Endothelial cell of hepatic sinusoid (primary cell): ENCODE measurements around the gene WNT7B.

ENCODE experiments used
- in situ Hi-C: cut with HindIII; loops from 2 replicates; pipeline ENCODE4 v1.10.0; 2017; ENCODE audit warnings: low sequenced_read_pairs

The WNT7B gene

DNA sequence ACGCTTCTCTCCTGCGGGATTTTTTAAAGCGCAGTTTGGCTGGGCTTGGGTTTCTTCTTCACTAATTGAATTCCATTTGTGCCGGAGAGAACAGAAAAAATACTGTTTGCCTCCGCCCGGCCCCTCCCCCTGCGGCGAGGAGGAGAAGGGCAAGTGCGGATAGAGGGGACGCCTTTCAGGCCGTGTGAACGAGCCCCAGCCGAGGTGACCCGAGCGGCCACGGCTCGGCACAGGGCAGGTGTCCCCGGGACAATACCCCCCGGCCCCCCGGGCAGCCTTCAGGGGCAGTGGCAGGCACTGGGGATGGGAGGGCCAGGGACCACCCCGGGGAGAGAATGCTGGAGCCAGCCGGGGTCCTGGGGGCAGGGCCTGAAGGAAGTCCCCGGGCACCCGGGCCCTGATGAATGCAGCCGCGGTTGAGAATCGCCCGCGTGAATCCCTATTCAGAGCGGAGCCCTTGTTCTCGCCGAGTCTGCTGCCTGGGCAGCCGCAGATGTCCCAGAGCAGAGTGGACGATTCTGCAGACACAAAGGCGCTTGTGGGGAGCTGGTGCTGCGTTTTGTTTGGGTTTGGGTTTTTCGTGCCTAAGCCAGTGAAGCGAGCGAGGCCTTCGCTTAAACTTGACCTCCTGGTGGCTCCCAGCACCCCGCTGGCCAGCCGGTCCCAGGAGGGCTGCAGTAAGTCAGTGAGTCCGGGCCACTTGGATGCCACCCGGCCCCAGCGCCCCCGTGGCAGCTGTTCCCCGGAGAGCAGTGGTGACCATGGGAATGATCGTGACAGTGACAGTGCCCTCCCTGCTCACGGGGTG is 96.0 kb downstream of the WNT7B start:
- in situ Hi-C loops, result no loop called here

DNA sequence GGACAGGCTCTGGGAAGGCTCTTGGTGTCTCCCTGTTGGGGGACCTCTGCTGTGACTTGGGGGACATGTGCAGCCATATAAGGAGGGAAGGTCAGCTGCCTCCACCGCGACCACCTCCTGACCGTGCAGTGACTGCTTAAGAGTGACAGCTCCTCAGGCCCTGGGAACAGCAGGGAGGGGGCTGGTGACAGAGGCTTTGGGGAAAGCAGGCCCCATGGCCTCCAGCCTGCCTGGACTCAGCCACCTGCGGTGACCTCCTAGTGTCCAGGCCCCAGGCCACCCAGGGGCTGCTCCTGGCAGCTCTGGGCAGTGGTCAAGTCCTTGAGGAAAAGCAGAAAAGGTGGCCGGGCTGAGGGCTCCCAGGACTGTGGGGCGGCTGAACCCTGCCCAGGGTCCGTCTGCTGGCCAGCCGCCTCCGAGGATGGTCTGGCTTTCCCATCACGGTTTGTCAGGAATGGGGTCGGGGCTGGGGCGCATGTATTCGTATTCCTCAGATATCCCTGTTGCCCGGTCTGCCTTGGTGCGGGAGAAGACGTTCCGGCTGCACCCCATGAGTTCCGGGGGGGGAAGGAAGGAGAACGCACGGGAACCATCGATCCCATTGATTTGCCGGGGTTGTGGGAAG is 96.8 kb downstream of the WNT7B start:
- in situ Hi-C loops, result no loop called here

DNA sequence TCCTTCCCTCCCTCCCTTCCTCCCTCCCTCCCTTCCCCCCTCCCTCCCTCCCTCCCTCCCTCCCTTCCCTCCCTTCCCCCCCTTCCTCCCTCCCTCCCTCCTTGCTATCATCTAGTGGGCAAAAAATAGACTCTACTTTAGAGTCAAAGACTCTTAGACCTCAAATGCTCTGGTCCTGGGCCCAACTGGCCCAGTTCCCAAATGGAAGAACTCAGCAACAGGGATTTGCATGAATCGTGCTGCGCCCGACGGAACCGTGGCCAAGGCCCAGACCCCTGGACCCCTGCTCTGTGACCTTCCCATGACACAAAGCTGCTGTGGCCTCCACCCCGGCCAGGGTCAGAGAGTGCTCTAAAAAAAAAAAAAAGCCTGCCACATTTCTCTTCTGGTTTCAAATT is 97.4 kb downstream of the WNT7B start:
- in situ Hi-C loops, result no loop called here

DNA sequence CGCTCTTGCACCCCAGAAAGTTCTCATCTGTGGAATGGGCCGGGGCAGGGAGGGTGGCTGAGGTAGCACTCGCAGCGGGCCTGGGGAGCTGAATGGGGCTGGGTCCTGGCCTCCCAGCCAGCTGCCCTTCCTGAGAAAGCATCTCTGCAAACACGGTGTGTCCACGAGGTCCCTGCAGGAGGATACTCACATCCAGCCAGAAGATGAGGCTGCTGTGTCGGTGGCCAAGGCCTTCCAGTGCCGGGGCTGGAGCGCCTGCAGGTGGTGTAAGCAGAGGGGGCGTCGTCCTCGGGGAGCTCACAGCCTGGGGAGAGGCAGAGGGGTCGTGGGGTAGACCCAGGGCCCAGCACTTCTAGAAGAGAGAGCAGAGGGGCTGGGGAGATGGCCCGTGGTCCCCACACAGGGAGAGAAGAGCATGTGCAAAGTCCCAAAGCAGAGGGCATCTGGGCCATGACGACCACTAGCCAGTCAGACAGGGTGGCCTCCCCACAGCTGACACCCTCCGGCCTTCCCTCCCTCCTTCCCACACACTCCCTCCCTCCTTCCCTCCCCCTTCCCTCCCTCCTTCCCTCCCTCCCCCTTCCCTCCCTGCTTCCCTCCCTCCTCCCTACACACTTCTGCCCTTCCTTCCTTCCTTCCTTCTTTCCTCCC is 97.9 kb downstream of the WNT7B start:
- in situ Hi-C loops, result no loop called here

DNA sequence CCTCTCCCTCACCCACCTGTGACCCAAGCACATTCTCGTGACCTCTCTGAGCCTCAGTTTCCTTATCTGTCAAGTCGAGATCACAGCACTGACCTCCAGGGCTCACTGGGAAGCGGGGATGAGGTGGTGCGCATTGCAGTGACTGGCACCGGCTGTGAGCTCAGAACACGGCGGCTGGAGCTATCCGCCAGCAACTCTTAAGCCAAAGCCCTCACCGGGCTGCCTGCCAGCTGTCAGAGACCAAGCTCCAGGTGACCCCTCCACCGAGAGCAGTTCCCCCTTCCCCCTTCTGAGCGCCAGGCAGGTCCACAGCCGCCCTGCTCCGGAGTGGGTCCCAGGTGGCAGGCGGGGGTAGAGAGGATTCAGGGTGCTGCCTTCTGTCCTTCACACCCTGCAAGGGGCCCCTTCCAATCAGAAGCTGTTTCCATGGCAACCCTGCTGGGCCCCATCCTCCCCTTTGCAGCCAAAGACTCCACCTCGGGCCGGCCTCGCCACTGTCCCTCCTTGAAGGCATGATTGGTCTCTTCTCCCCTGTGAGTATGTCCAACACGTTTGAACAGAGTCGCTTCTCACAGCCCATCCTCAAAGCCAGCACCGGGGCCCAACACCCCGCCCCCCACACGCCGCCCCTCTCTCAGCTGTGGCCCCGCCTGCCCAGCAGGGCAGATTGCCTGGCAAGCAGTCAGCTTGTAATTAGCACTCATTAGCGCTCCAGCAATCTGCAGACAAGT is 98.7 kb downstream of the WNT7B start:
- in situ Hi-C loops, result no loop called here

DNA sequence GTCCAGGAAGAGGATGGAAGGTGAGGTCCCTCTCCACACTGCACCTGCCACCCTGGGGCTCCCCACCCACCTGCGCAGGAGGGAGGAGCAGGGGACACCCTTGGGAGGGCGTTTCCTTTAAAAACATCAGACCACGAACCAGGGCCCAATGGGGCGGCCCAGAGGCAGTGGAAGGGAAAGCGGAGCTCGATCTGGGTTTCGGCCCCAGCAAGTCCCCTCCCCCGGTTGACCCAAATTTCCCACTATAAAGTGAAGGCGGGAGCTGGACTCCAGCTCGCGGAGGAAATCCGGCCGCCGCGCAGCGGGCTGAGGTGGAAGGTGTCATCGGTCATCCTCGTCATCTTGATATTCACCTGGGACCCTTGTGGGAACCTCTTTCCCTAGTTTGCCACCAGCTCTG is 99.3 kb downstream of the WNT7B start:
- in situ Hi-C loops, result no loop called here

DNA sequence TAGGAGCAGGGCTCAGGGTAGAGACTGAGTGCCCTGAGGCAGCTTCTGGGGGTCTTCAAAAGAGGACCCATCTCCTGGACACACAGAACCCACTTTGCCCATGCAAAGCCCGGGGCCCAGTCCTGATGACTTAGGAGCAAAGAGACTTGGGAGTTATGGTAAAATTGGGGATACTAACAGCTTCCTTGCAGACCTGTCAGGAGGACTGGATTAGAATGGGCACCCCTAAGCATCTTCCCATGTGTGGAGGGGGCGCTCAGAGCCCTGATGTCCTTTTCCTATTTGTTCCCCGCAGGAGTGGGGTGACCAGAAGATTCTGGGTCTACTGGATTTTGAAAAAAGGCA is 100.0 kb downstream of the WNT7B start:
- in situ Hi-C loops, result no loop called here

DNA sequence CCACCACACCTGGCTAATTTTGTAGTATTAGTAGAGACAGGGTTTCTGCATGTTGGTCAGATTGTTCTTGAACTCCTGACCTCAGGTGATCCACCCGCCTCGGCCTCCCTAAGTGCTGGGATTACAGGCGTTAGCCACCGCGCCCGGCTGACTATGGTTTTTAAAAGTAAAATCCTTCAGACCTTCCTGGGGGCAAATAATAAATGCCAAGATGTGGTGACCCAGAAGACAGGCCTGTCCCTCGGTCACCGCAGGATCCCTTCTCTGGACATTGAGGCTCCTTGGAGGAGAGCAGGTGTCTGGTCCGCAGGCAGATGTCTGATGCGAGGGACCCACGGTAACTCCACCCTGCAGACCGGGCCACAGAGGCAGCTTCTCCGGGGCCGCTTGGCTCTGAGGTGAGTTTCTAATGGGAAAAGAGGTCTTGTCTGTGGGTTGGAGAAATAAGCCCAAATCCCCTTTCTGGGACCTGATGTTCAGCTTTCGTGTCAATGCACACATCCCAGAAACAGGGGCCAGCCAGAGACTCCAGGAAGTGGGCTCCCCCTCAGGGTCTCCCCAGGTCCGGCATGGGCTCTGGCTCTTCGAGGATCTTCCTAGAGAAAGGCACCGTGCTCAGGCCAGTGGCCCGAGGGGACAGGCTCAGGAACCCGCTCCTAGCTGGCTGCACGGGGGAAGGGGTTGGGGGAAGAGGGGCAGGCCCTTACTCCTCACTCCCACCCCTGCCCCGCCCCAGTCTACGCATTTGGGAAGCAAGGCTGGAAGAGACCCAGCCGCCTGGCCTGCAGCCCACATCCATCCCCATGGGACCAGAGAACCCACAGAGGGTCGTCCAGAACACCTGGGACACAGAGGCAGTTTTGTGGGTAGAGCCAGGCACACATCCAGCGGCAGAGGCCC is 100.6 kb downstream of the WNT7B start:
- in situ Hi-C loops, result no loop called here

DNA sequence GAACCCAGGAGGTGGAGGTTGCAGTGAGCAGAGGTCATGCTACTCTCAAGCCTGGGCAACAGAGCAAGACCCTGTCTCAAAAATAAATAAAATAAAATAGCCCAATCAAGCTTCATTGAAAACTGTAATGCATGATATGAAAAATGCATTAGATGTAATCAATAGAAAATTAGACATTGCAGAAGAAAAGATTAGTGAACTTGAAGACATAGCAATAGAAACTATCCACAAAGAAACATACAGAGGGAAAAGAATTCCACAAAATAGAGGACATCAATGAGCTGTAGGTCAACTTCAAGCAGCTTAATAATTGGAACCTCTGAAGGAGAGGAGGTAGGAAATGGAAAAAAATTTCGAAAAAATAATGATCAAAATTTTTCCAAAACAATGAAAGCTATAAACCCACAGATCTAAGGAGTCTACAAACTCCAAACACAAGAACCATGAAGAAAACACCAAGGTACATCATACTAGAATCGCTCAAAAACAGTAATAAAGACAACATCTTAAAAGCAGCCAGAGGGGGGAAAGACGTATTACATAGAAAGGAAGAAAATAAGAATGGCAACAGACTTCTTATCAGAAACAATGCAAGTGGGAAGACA is 104.2 kb downstream of the WNT7B start:
- in situ Hi-C loops, result loop anchor here (25.0 kb wide), 1 partner anchor 140 kb away; no protein-coding TSS in a partner anchor

DNA sequence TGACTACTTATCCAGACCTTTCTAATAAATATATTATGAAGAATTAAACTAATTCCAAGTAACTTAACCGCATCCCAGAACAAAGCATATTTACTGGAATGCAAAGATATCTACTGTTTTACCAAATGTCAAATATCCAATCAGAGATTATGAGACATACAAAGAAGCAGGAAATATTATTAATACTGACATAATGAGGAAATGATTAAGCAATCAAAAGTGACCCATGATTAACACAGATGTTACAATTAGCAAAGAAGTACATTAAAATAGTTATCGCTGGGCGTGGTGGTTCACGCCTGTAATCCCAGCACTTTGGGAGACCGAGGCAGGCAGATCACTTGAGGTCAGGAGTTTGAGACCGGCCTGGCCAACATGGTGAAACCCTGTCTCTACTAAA is 105.2 kb downstream of the WNT7B start:
- in situ Hi-C loops, result loop anchor here (25.0 kb wide), 1 partner anchor 141 kb away; no protein-coding TSS in a partner anchor
